ENCODE measurements around the gene PCNX1.
"Not testable (repeated sequence)": the region's sequence is repeated elsewhere in the genome, so short reads cannot be mapped to it uniquely, and the experiment has no call there.

Gene PCNX1

GRCh38 chr14:71021347-71022011 is 114.2 kb downstream of the PCNX1 start:
- no peak for DNase-seq (ENCODE audit: low read depth)

- DNase-seq (ENCODE audit: low read depth), result no peak
These were observed 115.0 kb downstream of the PCNX1 start for GRCh38 chr14:71022012-71022869.

GRCh38 chr14:71022939-71023338 is 115.7 kb downstream of the PCNX1 start:
- no peak for DNase-seq (ENCODE audit: low read depth)

GRCh38 chr14:71029236-71029781 is 122.0 kb downstream of the PCNX1 start:
- DNase-seq (ENCODE audit: low read depth), result no peak

DNA sequence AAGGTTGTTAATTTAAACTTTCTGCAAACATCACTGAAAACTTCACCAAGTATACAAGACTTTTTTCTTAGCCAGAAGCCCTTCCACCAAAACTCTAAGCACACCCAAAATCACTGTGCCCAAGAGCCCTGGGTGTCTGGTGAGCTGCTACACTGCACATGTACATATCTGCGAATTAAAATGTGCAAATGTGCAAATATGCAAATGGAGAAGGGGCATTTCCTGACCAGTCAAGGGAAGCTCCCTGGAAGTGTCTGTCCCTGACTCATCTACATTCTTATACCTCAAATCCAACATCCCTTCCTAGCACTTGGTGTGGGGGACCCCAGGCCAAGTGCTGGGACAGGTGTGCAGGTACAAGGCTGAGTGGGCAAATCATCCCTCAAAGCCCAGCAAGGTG is 123.7 kb downstream of the PCNX1 start:
- DNase-seq (ENCODE audit: low read depth), result no peak

DNA sequence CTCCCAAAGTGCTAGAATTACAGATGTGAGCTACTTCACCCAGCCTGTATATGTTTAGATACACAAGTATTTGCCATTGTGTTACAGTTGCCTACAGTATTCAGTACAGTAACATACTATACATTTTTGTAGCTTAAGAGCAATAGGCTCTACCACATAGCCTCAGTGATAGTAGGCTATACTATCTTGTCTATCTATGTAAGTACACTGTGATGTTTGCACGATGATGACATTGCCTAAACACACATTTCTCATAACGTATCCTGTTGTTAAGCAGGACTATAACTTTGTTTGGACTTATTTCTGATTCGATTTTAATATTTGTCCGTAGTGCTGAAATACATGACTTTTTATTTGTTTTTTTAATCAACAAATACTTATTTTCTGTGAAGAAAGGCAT is 129.2 kb downstream of the PCNX1 start:
- no peak for DNase-seq (ENCODE audit: low read depth)

- no peak for DNase-seq (ENCODE audit: low read depth)
These were observed 141.1 kb downstream of the PCNX1 start for GRCh38 chr14:71048393-71048792.

DNA sequence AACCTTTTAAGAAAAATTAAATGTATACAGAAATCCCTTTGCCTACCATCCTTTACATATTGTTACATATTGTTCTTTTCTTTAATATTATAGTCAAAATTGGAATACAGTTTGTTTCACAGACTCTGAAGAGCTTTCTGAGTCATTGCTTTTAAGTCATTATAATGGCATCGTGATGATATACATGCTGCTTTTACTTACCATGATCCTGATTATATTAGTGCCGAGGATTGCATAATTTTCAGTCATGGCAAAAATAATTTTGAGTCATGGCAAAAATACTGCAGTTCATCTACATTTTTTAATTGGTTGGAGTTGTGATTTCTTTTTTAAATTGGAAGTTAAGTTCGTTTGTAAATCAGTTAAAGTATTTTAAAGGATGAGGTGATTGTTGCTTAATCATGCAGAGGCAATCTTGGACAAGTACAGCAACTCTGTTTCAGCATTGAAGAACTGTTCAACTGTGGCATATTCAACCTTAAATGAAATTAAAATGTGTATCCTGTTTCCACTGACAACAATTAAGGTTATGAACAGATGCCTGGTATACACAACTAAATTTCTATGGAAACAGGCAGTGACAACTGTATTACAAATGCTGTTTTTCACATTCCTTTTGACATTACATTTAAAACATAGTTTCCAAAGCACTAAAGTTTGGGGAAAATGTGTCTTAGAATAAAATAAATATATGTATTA is 142.3 kb downstream of the PCNX1 start:
- DNase-seq (ENCODE audit: low read depth), result no peak

- DNase-seq (ENCODE audit: low read depth), result no peak
These were observed 143.1 kb downstream of the PCNX1 start for GRCh38 chr14:71050227-71050823.

- DNase-seq (ENCODE audit: low read depth), result no peak
These were observed 147.4 kb downstream of the PCNX1 start for GRCh38 chr14:71054706-71055105.

- no peak for DNase-seq (ENCODE audit: low read depth)
These were observed 148.9 kb downstream of the PCNX1 start for GRCh38 chr14:71056168-71056567.

DNA sequence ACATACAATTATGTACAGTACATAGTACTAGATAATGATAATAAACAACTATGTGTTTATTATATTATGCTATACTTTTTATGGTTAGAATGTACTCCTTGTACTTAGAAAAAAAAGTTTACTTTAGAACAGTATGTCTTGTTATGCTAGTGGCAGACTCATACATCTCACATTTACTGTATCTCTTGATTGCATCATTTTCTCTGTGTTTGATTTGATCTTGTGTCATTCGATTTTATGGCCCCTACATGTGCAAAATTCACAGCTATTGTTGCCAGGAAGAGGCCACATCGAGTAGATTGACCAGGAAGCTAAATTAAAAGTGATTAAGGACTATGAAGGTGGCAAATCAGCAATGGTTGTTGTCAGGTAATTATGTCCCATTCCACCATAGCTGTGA is 153.0 kb downstream of the PCNX1 start:
- no peak for DNase-seq (ENCODE audit: low read depth)

DNA sequence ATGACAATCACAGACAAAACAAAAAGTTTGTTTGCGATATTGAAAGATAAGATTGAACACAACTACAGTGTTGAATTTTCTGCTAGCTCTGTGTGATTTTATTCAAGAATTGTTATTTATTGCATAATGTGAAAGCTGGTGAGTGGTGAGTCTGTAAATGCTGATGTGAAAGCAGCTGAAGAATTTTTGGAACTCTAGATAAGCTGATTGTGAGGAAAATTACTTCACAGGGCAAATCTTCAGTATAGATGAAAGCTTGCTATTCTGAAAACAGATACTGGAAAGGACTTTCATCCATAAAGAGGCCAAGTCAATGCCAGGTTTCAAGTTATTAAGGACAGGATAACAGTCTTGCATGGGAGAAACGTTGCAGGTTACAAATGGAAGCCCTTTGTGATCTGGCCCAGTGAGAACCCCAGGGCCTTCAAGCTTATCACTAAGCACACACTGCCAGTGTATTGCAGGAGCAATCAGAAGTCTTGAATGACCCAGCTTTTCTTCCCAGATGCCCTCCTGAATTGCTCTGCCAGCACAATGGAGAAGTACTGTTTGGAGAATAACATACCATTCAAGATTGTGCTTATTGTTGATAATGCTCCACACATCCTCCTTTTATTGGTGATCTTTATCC is 153.7 kb downstream of the PCNX1 start:
- DNase-seq (ENCODE audit: low read depth), result no peak

- DNase-seq (ENCODE audit: low read depth), result no peak
These were observed 154.2 kb downstream of the PCNX1 start for GRCh38 chr14:71061458-71061857.

DNA sequence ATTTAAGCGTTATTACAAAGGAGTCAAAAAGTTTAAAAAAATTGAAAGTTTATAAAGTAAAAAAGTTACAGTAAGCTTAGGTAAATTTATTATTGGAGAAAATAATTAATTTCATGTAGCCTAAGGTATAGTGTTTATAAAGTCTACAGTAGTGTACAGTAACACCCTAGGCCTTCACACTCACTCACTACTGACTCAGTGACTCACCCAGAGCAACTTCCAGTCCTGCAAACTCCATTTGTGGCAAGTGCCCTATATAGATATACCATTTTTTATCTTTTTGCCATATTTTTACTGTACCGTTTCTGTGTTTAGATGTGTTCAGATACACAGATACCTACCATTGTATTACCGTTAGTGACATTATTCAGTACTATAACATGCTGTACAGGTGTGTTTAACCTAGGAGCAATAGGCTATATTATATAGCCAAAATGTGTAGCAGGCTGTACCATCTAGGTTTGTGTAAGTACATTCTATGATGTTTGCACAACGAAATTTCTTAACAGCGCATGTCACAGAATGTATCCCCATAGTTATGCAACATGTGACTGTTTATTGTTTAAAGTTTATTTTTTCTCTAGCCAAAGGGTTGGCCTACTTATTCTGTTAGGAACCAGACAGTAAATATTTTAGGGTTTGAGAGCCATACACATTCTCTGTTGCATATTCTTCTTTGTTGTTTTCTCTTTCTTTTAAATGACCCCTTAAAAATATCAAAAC is 155.5 kb downstream of the PCNX1 start:
- DNase-seq (ENCODE audit: low read depth), result no peak

DNA sequence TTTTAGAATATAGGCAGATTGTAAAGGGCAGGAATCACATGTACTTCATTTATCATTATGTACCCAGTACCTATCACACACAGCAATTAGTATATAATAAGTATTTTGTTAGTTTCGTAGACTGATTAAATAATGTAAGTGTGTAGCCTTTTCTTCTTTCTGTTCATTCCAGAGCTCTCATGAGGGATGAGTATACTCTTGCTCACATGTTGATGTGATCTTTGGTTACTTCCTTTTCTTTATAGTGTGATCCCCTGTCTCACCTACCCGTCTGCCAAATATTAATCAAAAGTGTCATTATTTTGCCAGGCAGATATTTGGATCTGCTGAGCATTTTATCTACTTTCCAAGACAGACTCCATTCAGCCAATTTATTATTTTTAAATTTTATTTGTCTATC is 156.1 kb downstream of the PCNX1 start:
- no peak for DNase-seq (ENCODE audit: low read depth)

DNA sequence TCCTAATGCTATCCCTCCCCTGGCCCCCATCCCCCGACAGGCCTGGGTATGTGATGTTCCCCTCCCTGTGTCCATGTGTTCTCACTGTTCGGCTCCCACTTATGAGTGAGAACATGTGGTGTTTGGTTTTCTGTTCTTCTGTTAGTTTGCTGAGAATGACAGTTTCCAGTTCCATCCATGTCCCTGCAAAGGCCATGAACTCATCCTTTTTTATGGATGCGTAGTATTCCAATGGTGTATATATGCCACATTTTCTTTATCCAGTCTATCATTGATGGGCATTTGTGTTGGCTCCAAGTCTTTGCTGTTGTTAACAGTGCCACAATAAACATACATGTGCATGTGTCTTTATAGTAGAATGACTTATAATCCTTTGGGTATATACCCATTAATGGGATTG is 157.5 kb downstream of the PCNX1 start:
- not testable (repeated sequence) for DNase-seq (ENCODE audit: low read depth)

- DNase-seq (ENCODE audit: low read depth), result no peak
These were observed 162.9 kb downstream of the PCNX1 start for GRCh38 chr14:71070169-71070568.

GRCh38 chr14:71071042-71071441 is 163.8 kb downstream of the PCNX1 start:
- DNase-seq (ENCODE audit: low read depth), result no peak

GRCh38 chr14:71076462-71077092 is 169.3 kb downstream of the PCNX1 start:
- no peak for DNase-seq (ENCODE audit: low read depth)

DNA sequence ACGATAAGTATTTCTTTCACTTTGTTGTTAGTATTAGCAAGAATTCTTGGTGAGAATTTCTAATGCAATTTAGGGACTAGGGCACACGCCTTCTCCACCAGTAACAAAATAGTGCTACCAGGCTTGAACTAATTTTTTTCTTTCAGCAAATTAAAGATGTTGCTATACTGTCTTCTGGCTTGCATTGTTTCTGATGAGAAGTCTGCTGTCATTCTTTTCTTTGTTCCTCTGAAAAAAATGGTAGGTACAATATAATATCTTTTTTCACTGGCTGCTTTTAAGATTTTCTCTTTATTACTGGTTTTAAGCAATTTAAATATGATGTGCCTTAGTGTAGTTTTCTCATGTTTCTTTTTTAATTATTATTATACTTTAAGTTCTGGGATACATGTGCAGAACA is 171.2 kb downstream of the PCNX1 start:
- DNase-seq (ENCODE audit: low read depth), result no peak

Data from activated T-cell treated with anti-CD3 and anti-CD28 coated beads for 24 hours (primary cell).